MCF 10A (cell line): ENCODE measurements around the gene KIDINS220. TPM values are rescaled to one million over a fixed set of nuclear protein-coding genes. Genes with fewer than 3 reads are reported as not detected.

ENCODE experiments used
- BruUV-seq: library from RNA; stranded (reverse); fragments of 400-500 nt; replicated peaks from 2 replicates; lab custom pipeline; 2021; lab: Mats Ljungman, UMichigan
- CTCF ChIA-PET: fragments of 300-600 bp; sonication (Branson Sonifier 250); formaldehyde crosslinking; extraction: SDS; loops from one replicate; lab custom pipeline; 2021; ENCODE audit warnings: antibody characterized with exemption, inconsistent platforms; lab: Yijun Ruan, JAX
- POLR2A ChIA-PET: fragments of 300-600, 350-650 bp; sonication (Branson Sonifier 250); formaldehyde crosslinking; extraction: SDS; loops from one replicate; lab custom pipeline; 2020; ENCODE audit warnings: antibody characterized with exemption, inconsistent platforms; lab: Yijun Ruan, JAX
- DNase-seq: peaks from one replicate; pipeline ENCODE4 v3.0.0-alpha.2; 2018; ENCODE audit not compliant: unreplicated experiment
- H3K27ac Mint-ChIP-seq: one replicate; pipeline ENCODE4 v1.8.0; 2022; ENCODE audit warnings: mild to moderate bottlenecking, low read depth, mixed read lengths; ENCODE audit not compliant: unreplicated experiment
- H3K27me3 Mint-ChIP-seq: one replicate; pipeline ENCODE4 v1.8.0; 2022; ENCODE audit warnings: mixed read lengths; ENCODE audit not compliant: insufficient read depth, unreplicated experiment
- H3K36me3 Mint-ChIP-seq: one replicate; pipeline ENCODE4 v1.8.0; 2022; ENCODE audit warnings: mild to moderate bottlenecking, moderate library complexity, mixed read lengths; ENCODE audit not compliant: insufficient read depth, unreplicated experiment
- H3K4me1 Mint-ChIP-seq: one replicate; pipeline ENCODE4 v1.8.0; 2022; ENCODE audit warnings: mixed read lengths; ENCODE audit not compliant: insufficient read depth, unreplicated experiment
- H3K4me3 Mint-ChIP-seq: one replicate; pipeline ENCODE4 v1.8.0; 2022; ENCODE audit warnings: mild to moderate bottlenecking, moderate library complexity, mixed read lengths; ENCODE audit not compliant: unreplicated experiment
- H3K9me3 Mint-ChIP-seq: one replicate; pipeline ENCODE4 v1.8.0; 2022; ENCODE audit warnings: mixed read lengths; ENCODE audit not compliant: unreplicated experiment
- intact Hi-C: fragments of 100-400 bp; cut with micrococcal nuclease; formaldehyde crosslinking; loops from 2 replicates; pipeline ENCODE4 v1.14.1; 2022
- total RNA-seq: library from RNA; stranded (reverse); gene quantifications from 2 replicates; pipeline ENCODE4 v1.2.3, GENCODE V29; 2022
- TF ChIP-seq, protein P1 (sequence below): fragments of 200-600 bp; IDR thresholded peaks from one replicate; pipeline ENCODE4 v1.8.0; 2022; ENCODE audit warnings: antibody characterized with exemption, mild to moderate bottlenecking; ENCODE audit not compliant: unreplicated experiment

Gene KIDINS220
- total RNA-seq, 1 experiment from 2014 or later: 41.8 TPM

GRCh38 chr2:8699839-8700238 lies 137.6 kb downstream of the KIDINS220 start:
- intact Hi-C loops: no loop called here
- Mint-ChIP-seq H3K36me3 (peaks cover 4% of the 10 kb centered on the region), H3K4me3 (no peak overlapping the region), H3K27me3 (peaks cover 12% of the 10 kb centered on the region), H3K27ac (no peak overlapping the region), H3K4me1 (no peaks in the 10 kb centered on the region), H3K9me3 (no peaks in the 10 kb centered on the region)
- TF ChIP-seq, protein P1, sequence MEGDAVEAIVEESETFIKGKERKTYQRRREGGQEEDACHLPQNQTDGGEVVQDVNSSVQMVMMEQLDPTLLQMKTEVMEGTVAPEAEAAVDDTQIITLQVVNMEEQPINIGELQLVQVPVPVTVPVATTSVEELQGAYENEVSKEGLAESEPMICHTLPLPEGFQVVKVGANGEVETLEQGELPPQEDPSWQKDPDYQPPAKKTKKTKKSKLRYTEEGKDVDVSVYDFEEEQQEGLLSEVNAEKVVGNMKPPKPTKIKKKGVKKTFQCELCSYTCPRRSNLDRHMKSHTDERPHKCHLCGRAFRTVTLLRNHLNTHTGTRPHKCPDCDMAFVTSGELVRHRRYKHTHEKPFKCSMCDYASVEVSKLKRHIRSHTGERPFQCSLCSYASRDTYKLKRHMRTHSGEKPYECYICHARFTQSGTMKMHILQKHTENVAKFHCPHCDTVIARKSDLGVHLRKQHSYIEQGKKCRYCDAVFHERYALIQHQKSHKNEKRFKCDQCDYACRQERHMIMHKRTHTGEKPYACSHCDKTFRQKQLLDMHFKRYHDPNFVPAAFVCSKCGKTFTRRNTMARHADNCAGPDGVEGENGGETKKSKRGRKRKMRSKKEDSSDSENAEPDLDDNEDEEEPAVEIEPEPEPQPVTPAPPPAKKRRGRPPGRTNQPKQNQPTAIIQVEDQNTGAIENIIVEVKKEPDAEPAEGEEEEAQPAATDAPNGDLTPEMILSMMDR: no peak
- ChIA-PET CTCF (interaction anchor here (0.6 to 1.0 kb wide), 5 partner anchors 9 to 1615 kb away, joined by 3 to 4 read pairs (median 3); no protein-coding TSS in a partner anchor), POLR2A (interaction anchor here (1.0 kb wide), 1 partner anchor 14 kb away, joined by 3 read pairs; no protein-coding TSS in a partner anchor)
- DNase-seq: no peak
- no TSS peak for BruUV-seq

- intact Hi-C loops: no loop called here
Observed at GRCh38 chr2:8697190-8697589, 140.2 kb downstream of the KIDINS220 start.

GRCh38 chr2:8694737-8695136 lies 142.7 kb downstream of the KIDINS220 start:
- Mint-ChIP-seq H3K27me3 (peaks cover 12% of the 10 kb centered on the region), H3K36me3 (peaks cover 4% of the 10 kb centered on the region), H3K4me3 (no peak overlapping the region), H3K27ac (no peak overlapping the region), H3K4me1 (no peaks in the 10 kb centered on the region), H3K9me3 (no peaks in the 10 kb centered on the region)
- POLR2A ChIA-PET: no interaction called here
- no TSS peak for BruUV-seq
- intact Hi-C loops: loop anchor here (5.0 kb wide), 1 partner anchor 108 kb away; no protein-coding TSS in a partner anchor
- no peak for DNase-seq
- TF ChIP-seq, protein P1: no peak
- CTCF ChIA-PET: no interaction called here

More at GRCh38 chr2:8697190-8697589, 140.2 kb downstream of the KIDINS220 start:
- peaks cover 4% of the 10 kb centered on the region for H3K36me3 Mint-ChIP-seq
- no peak for DNase-seq
- H3K4me1 Mint-ChIP-seq: no peaks in the 10 kb centered on the region
- CTCF ChIA-PET: no interaction called here
- POLR2A ChIA-PET: no interaction called here
- TF ChIP-seq, protein P1: no peak
- no peak overlapping the region for H3K4me3 Mint-ChIP-seq
- peaks cover 12% of the 10 kb centered on the region for H3K27me3 Mint-ChIP-seq
- H3K9me3 Mint-ChIP-seq: no peaks in the 10 kb centered on the region
- BruUV-seq: no TSS peak
- no peak overlapping the region for H3K27ac Mint-ChIP-seq

DNA sequence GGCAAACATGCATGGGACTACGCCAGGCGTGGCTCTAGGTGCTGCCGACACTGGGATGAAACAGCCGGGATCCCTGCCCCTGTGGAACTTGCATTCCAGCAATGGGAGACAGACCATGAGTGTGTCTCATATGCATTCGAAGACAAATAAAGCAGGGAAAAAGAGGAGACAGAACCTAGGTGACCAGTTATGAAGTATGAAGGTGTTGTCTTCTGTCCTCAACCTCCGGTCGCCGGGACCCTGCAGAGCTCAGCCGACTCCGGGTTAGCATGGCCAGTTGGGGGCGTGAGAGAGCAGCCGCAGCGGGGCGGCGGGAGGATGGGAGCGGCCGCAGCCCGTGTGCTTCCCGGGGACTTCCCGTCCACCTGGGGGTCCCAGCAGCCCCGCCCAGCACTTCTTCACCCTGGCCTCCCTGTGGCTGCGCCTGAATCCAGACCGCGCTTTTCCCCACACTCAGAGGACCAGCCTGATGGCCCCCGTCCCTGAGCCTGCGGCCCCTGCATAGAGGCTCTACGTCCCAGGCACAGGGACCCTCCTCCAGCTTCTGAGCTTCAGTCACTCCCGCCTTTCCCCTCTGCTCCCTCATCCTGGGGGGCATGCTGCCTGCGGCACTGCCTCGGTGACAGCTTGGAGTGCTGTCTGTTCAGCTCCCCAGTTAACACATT lies 144.1 kb downstream of the KIDINS220 start:
- POLR2A ChIA-PET: interaction anchor here (0.5 kb wide), 1 partner anchor 17 kb away, joined by 3 read pairs; no protein-coding TSS in a partner anchor
- H3K4me3 Mint-ChIP-seq: no peak overlapping the region
- no peaks in the 10 kb centered on the region for H3K9me3 Mint-ChIP-seq
- CTCF ChIA-PET: interaction anchor here (0.7 to 1.8 kb wide), 4 partner anchors 9 to 1266 kb away, joined by 3 to 4 read pairs (median 3); partner anchors contain the start of gene ID2
- H3K4me1 Mint-ChIP-seq: no peaks in the 10 kb centered on the region
- intact Hi-C loops: loop anchor here (1.0 to 5.0 kb wide), 2 partner anchors 68 to 109 kb away; no protein-coding TSS in a partner anchor
- peaks cover 4% of the 10 kb centered on the region for H3K36me3 Mint-ChIP-seq
- H3K27me3 Mint-ChIP-seq: peaks cover 19% of the 10 kb centered on the region
- no peak overlapping the region for H3K27ac Mint-ChIP-seq
- no TSS peak for BruUV-seq
- peak; percentile 33 for DNase-seq
- TF ChIP-seq, protein P1: peak; percentile 57
